SK-N-SH treated with all-trans-retinoic acid at 6 μM for 48 hours (cell line): ENCODE data around the gene TMEM167B.

Experiments
- ISL1 ChIP-seq: fragments of 250-450 bp; sonication (Bioruptor Pico); IDR thresholded peaks from 2 replicates; pipeline ENCODE4 v2.1.2; 2022; ENCODE audit warnings: mild to moderate bottlenecking, moderate library complexity
- PPARA ChIP-seq: fragments of 250-450 bp; sonication (Bioruptor Pico); IDR thresholded peaks from 2 replicates; pipeline ENCODE4 v1.5.0; 2020; ENCODE audit warnings: mild to moderate bottlenecking, borderline replicate concordance
- RARB ChIP-seq: fragments of 250-450 bp; sonication (Bioruptor Pico); IDR thresholded peaks from 2 replicates; pipeline ENCODE4 v1.8.0; 2021; ENCODE audit warnings: mild to moderate bottlenecking, moderate library complexity
- TOX ChIP-seq: fragments of 250-450 bp; sonication (Bioruptor Pico); IDR thresholded peaks from 2 replicates; pipeline ENCODE4 v1.8.0; 2021; ENCODE audit warnings: mild to moderate bottlenecking, moderate library complexity, borderline replicate concordance
- ZFP3 ChIP-seq: fragments of 250-450 bp; sonication (Bioruptor Pico); IDR thresholded peaks from 2 replicates; pipeline ENCODE4 v1.5.0; 2020; ENCODE audit warnings: mild to moderate bottlenecking, moderate library complexity
- ZFP30 ChIP-seq: fragments of 450-650 bp; formaldehyde crosslinking; IDR thresholded peaks from 2 replicates; pipeline ENCODE4 v1.5.0; 2022; ENCODE audit warnings: mild to moderate bottlenecking, moderate library complexity
- ZNF70 ChIP-seq: fragments of 450-650 bp; formaldehyde crosslinking; IDR thresholded peaks from 2 replicates; pipeline ENCODE4 v1.5.0; 2020; ENCODE audit warnings: mild to moderate bottlenecking, moderate library complexity
- TF ChIP-seq, protein P1 (sequence below): fragments of 250-450 bp; sonication (Bioruptor Pico); IDR thresholded peaks from 2 replicates; pipeline ENCODE4 v1.5.1; 2020; ENCODE audit warnings: low read depth, mild to moderate bottlenecking, moderate library complexity
- TF ChIP-seq, protein P2 (sequence below): fragments of 250-450 bp; sonication (Bioruptor Pico); IDR thresholded peaks from 2 replicates; pipeline ENCODE4 v1.5.0; 2020; ENCODE audit warnings: mild to moderate bottlenecking, moderate library complexity
- TF ChIP-seq, protein P3 (sequence below): fragments of 250-450 bp; sonication (Bioruptor Pico); IDR thresholded peaks from 2 replicates; pipeline ENCODE4 v1.8.0; 2020; ENCODE audit warnings: mild to moderate bottlenecking, moderate library complexity, borderline replicate concordance

DNA sequence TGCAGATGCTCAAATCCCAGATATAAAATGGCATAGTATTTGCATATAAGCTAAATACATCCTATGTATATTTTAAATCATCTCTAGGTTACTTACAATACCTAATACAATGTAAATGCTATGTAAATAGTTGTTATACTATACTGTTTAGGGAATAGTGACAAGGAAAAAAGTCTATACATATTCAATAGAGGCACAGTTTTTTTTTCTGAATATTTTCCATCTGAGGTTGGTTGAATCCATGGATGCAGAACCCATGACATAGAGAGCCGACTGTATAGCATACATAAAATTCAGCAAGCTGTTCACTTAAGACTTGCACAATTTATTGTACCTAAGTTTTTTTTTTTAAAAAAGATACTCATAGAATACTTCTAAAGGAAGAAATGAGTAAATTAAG, 21.3 kb upstream of the TMEM167B start:
- TF ChIP-seq ZFP3 (no peak), ZNF70 (CRISPR knock-in tag) (no peak), ZFP30 (no peak), PPARA (CRISPR knock-in tag) (no peak), TOX (CRISPR knock-in tag) (no peak), RARB (CRISPR knock-in tag) (no peak), ISL1 (no peak)
- TF ChIP-seq, protein P1, sequence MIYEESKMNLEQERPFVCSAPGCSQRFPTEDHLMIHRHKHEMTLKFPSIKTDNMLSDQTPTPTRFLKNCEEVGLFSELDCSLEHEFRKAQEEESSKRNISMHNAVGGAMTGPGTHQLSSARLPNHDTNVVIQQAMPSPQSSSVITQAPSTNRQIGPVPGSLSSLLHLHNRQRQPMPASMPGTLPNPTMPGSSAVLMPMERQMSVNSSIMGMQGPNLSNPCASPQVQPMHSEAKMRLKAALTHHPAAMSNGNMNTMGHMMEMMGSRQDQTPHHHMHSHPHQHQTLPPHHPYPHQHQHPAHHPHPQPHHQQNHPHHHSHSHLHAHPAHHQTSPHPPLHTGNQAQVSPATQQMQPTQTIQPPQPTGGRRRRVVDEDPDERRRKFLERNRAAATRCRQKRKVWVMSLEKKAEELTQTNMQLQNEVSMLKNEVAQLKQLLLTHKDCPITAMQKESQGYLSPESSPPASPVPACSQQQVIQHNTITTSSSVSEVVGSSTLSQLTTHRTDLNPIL: no peak
- TF ChIP-seq, protein P2, sequence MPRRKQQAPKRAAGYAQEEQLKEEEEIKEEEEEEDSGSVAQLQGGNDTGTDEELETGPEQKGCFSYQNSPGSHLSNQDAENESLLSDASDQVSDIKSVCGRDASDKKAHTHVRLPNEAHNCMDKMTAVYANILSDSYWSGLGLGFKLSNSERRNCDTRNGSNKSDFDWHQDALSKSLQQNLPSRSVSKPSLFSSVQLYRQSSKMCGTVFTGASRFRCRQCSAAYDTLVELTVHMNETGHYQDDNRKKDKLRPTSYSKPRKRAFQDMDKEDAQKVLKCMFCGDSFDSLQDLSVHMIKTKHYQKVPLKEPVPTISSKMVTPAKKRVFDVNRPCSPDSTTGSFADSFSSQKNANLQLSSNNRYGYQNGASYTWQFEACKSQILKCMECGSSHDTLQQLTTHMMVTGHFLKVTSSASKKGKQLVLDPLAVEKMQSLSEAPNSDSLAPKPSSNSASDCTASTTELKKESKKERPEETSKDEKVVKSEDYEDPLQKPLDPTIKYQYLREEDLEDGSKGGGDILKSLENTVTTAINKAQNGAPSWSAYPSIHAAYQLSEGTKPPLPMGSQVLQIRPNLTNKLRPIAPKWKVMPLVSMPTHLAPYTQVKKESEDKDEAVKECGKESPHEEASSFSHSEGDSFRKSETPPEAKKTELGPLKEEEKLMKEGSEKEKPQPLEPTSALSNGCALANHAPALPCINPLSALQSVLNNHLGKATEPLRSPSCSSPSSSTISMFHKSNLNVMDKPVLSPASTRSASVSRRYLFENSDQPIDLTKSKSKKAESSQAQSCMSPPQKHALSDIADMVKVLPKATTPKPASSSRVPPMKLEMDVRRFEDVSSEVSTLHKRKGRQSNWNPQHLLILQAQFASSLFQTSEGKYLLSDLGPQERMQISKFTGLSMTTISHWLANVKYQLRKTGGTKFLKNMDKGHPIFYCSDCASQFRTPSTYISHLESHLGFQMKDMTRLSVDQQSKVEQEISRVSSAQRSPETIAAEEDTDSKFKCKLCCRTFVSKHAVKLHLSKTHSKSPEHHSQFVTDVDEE: no peak
- TF ChIP-seq, protein P3, sequence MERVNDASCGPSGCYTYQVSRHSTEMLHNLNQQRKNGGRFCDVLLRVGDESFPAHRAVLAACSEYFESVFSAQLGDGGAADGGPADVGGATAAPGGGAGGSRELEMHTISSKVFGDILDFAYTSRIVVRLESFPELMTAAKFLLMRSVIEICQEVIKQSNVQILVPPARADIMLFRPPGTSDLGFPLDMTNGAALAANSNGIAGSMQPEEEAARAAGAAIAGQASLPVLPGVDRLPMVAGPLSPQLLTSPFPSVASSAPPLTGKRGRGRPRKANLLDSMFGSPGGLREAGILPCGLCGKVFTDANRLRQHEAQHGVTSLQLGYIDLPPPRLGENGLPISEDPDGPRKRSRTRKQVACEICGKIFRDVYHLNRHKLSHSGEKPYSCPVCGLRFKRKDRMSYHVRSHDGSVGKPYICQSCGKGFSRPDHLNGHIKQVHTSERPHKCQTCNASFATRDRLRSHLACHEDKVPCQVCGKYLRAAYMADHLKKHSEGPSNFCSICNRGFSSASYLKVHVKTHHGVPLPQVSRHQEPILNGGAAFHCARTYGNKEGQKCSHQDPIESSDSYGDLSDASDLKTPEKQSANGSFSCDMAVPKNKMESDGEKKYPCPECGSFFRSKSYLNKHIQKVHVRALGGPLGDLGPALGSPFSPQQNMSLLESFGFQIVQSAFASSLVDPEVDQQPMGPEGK (CRISPR knock-in tag): no peak
